IPS DF 4.7 (cell line): ENCODE results near the gene MPDU1.

Experiments
- DNase-seq: peaks from one replicate; pipeline ENCODE4 v3.0.0-alpha.2; 2013; ENCODE audit warnings: low spot score; ENCODE audit errors: extremely low read depth

Gene MPDU1

GRCh38 chr17:7583253-7584109 lies at the start of gene MPDU1:
Gene MPDU1, plus strand, starts transcription at chr17:7583852. Its CDS starts 11 bp downstream, at chr17:7583863.
- DNase-seq = no peak

GRCh38 chr17:7538050-7538449 lies 45.6 kb upstream of the MPDU1 start:
- DNase-seq = no peak

GRCh38 chr17:7538891-7539545 lies 44.6 kb upstream of the MPDU1 start:
- DNase-seq = no peak

- DNase-seq = no peak
Measured at GRCh38 chr17:7541074-7541621, 42.5 kb upstream of the MPDU1 start.

GRCh38 chr17:7544911-7545310 lies 38.7 kb upstream of the MPDU1 start:
- no peak for DNase-seq

- no peak for DNase-seq
Measured at GRCh38 chr17:7548585-7549400, 34.9 kb upstream of the MPDU1 start, which contains the start of gene TNFSF12. Gene TNFSF12, plus strand, starts transcription at chr17:7549058. Its CDS starts 96 bp downstream, at chr17:7549154.

- no peak for DNase-seq
Measured at GRCh38 chr17:7549401-7550055, 34.1 kb upstream of the MPDU1 start.

- no peak for DNase-seq
Measured at GRCh38 chr17:7550344-7550743, 33.3 kb upstream of the MPDU1 start.

- DNase-seq = no peak
Measured at GRCh38 chr17:7551396-7551795, 32.3 kb upstream of the MPDU1 start.

GRCh38 chr17:7552621-7553051 lies 31.0 kb upstream of the MPDU1 start:
- no peak for DNase-seq

GRCh38 chr17:7553356-7553755 lies 30.3 kb upstream of the MPDU1 start:
- DNase-seq = no peak

GRCh38 chr17:7555320-7555948 lies 28.2 kb upstream of the MPDU1 start:
- DNase-seq = no peak

GRCh38 chr17:7556627-7557026 lies 27.0 kb upstream of the MPDU1 start:
- no peak for DNase-seq

GRCh38 chr17:7557147-7557764 lies 26.4 kb upstream of the MPDU1 start:
- DNase-seq = no peak

GRCh38 chr17:7557775-7558543 lies 25.7 kb upstream of the MPDU1 start:
- DNase-seq = no peak

- no peak for DNase-seq
Measured at GRCh38 chr17:7558544-7559319, 24.9 kb upstream of the MPDU1 start, which contains the start of gene TNFSF13. Gene TNFSF13, plus strand, starts transcription at chr17:7558750. Its CDS starts 290 bp downstream, at chr17:7559040.

- DNase-seq = no peak
Measured at GRCh38 chr17:7559320-7560171, 24.1 kb upstream of the MPDU1 start.
